Neural progenitor cell (in vitro differentiated cells): ENCODE measurements around the gene PPM1F.
A peak's percentile ranks its signal among the peaks of the same experiment; 100 is the strongest.

Experiments
- EZH2 ChIP-seq: fragments of 200-600 bp; sonication (generic); IDR thresholded peaks from 2 replicates; pipeline ENCODE4 v1.6.1; 2017; ENCODE audit warnings: antibody characterized with exemption, mild to moderate bottlenecking, moderate library complexity
- EZH2phosphoT487 ChIP-seq: fragments of 200-600 bp; sonication (generic); IDR thresholded peaks from 2 replicates; pipeline ENCODE4 v1.6.1; 2017; ENCODE audit warnings: antibody characterized with exemption

DNA sequence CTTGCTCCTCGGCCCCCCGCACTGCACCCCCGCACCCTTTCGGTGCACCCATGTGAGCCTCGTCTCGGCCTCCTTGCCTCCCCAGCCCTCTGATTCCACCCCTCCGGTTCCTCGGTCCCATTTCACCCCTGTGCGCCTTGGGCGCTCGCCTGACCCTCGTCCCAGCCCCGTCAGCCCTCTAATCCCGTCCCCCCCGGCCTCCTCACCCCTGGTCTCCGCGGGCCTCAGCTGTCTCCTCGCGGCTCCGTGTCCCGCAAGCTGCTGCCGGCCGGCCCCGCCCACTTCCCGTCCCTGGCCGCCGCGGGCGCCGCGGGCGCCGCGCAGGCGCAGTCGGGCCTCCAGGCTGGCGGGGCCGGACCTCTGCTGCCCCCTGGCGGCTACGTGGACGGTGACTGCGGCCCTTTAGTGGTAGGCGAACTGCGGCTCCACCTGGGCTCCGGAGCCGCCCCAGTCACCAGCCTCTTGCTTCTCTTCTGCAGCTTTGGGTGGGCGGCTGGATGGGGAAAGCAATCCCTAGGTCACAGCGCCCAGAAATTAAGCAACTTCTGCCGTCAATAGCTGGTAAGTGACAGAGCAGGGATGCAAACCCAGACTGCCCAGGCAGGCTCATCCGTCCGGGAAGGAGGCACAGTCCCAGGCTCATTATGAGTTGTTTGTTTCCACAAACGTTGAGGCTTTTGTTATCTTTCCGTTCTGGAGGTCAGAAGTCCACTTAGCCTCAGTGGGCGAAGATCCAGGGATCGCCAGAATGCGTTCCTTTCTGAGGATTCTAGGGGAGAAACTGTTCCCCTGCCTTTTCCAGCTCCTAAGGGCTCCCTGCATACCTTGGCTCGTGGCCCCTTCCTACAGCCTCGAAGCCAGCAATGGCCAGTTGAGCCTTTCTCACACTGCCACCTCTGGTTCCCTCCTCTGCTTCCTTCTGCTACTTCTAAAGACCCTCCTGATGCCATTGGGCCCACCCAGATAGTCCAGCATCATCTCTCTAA, at the start of gene PPM1F:
- TF ChIP-seq EZH2: peak; percentile 50
- no peak for TF ChIP-seq EZH2phosphoT487
